ENCODE results near the gene CBS. TPM values are rescaled to one million over a fixed set of nuclear protein-coding genes. Genes with fewer than 3 reads are reported as not detected.
"Not testable (repeated sequence)": the region's sequence is repeated elsewhere in the genome, so short reads cannot be mapped to it uniquely, and the experiment has no call there.

CBS gene
- 68.3 TPM for total RNA-seq

- DNase-seq, result not testable (repeated sequence)
These were observed at the start of gene CBS for GRCh38 chr21:43075170-43076022. Gene CBS, minus strand, starts transcription at chr21:43075835. Its CDS starts 3,642 bp downstream, at chr21:43072193.

- not testable (repeated sequence) for DNase-seq
These were observed 40.3 kb upstream of the CBS start for GRCh38 chr21:43115956-43116355.

DNA sequence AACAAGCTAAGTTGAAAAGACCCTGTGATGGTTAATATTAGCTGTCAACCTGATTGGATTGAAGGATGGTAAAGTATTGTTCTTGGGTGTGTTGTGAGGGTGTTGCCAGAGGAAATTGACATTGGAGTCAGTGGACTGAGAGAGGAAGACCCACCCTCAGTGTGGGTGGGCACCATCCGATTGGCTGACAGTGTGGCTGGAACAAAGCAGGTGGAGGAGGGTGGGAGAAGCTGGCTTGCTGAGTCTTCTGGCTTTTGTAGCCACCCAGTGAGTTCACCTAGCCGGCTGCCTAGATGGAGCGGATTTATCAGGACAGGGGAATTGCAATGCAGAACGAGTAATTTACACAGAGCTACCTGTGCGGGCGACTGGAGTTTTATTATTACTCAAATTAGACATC, 38.8 kb upstream of the CBS start:
- DNase-seq, result not testable (repeated sequence)

DNA sequence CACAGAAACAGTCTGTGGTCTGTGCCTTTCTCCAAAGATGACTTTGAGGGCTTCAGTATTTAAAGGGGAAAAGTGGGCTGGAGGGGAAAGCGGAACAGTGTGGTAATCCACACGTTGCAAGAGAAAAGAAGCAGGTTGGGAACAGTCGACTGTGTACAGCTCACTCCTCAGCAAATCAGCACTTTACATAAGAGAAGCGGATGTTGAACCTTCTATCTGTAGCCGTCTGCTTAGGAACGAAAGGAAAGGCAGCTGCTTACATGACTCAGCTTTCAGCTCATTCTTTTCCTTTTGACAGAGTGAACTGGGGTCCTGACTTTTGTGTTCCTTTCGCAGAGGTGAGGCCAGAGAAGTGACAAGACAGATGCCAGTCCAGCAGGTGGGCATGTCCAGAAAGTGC, 33.4 kb upstream of the CBS start:
- DNase-seq, result not testable (repeated sequence)

DNA sequence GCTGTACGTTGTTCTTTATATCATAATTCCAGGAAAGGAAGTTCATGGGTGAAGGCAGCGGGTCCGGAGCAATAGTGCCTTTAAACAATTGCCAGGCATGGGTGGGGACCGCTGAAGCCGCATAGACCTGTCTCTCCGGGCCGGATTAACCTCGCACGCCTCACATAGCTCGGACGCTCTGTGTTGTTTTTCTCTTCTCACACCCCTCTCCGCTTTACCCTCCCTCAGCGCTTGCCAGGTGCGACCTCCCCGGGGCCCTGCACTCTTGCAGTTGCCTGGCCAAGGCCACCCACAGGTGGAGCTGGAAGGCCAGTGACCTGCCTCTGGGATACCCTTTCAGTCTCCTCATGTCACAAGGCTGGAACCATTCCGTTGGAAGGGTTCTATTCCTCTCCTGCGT, 32.5 kb upstream of the CBS start:
- DNase-seq, result not testable (repeated sequence)

GRCh38 chr21:43107794-43108137, 32.1 kb upstream of the CBS start:
- not testable (repeated sequence) for DNase-seq

DNA sequence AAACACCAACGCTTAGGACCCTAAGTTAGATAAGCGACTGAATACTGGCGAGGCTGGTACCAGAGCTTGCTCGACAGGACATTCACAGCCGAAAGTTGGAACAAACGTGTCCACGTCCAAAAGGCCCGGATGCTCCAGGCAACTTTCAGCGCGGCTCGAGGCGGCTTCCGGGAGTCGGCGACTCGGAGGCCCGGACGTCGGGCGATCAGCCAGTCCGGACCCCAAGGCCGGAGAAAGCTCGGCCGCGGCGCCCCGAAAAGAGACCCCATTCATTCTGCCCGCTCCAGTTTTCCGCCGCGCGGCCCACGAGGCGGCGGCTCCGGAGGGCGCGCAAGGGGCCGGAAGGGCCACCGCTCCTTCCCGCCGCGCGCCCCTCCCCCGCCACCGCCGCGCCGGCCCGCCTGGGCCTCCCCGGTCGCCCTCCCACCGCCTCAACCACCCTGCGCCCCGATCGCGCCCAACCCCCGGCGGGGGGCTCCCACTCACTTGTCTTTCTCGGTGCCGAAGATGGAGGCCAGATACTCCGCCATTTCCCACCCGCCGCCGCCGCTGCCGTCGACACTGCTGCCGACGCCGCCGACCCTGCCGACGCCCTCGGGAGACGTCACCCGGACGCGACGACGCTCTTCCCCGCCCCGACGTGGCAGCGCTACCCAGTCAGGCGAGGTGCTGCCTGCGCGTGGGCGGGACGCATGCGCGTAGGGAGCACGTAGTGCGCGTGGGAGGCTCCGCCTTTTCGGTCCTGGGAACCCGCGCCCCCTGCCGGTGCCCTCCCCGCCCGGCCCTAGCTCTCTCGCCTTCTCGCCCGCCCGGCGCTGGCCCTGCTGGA, 31.5 kb upstream of the CBS start, which contains the start of gene U2AF1:
U2AF1 (minus strand) TSS at position 606 of the 829 bp plus-strand sequence; CDS start at position 530, 76 bp downstream.
- DNase-seq, result not testable (repeated sequence)

- not testable (repeated sequence) for DNase-seq
These were observed 29.0 kb upstream of the CBS start for GRCh38 chr21:43104642-43105041.

GRCh38 chr21:43102281-43102680, 26.6 kb upstream of the CBS start:
- not testable (repeated sequence) for DNase-seq

DNA sequence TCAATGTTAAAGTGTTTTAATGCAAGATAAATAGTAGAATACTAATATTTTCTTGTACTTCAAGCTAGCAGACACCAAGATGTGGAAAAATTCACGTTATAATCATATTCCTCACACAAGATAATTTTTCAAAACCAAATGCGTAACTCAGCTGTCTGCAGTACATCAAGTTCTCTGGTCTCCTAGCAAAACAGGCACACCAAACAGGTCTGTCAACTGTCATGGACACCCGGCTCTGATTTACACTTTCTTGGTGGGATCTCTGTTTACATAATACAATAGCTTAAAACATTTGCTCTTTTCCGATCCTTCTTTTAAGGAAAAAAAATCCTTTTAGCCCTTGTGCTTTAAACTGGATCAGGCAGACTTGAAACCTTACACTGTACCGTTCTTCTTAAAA, 26.0 kb upstream of the CBS start:
- DNase-seq, result not testable (repeated sequence)

DNA sequence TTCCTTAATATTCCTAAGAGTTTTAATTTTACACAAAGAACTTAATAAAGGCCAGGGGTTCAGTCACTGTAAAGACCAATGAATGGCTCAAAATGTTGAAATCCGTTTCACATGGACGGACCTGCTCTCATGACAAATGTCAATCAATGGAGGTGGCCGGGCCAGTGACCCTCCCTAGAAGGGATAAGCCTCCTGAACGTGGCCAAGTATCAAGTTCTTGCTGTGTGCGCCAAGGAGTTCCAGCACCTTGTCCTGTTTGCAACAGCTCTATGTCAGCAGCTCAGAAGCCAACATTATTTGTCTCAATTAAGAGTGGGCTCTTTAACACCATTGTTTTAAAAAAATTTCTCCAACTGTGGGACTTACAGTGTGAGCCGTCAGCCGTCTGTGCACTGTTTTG, 25.4 kb upstream of the CBS start:
- not testable (repeated sequence) for DNase-seq

DNA sequence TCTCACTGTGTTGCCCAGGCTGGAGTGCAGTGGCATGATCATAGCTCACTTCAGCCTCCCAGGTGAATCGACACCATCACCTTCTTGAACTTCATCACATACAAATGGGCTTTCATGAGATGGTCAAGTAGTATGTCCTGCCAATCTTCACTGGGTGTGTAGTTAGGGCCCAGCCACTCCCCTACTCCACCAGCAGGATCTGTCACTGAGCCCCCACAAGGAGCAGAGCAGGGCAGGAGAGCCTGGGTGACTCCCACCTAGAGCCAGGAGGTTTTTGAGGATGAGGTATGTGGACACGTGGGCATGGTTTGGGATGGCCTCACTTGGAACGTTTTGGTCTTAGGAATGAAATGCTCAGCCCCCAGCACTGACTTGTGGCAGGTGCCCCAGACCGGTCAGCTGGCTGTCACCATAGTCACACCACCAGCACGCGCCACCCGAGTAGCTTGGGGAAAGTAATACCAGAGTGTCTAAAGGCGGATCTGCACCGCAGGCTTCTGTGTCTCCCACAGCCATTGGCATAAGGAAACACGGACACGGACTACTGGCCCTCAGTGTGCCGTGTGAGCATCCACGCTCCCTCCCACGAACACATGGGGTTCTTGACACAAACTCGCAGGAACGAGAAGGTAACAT, 16.5 kb upstream of the CBS start:
- DNase-seq, result not testable (repeated sequence)

- not testable (repeated sequence) for DNase-seq
These were observed 15.3 kb upstream of the CBS start for GRCh38 chr21:43090947-43091346.

- not testable (repeated sequence) for DNase-seq
These were observed 13.8 kb upstream of the CBS start for GRCh38 chr21:43089463-43089862.

DNA sequence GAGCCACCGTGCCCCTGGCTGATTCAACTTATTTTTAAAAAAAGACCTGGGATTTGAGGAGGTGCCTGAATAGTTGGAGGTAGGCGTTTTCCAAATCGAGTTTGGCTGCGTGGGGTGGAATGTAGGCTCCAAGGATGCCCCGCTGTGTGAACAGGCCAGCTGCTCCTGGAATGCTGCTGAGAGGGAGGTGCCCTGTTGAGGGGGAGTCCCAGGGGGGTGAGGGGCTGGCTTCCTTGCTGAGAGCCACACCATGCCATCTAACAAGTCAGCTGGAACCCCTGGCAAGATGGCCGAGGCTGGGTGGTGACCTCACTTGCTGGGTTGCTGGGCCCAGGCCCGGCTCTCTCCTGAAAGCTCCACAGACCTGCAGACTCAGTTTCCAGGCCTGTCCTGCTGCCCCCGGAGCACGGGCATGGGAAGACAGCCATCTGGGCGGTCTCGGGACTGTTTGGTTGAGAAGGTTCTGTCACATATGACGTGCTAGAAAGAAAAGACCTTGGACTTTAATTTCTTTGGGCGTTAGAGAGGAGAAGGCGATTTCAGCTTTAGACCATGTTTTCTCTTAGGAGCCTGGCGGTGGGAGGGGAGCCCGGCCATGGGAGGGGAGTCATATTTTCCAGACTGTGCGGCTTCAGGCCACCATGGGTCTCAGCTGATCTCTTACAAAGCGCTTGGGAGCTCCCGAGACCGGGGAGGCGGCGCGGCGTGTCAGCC, 7.1 kb upstream of the CBS start:
- not testable (repeated sequence) for DNase-seq

DNA sequence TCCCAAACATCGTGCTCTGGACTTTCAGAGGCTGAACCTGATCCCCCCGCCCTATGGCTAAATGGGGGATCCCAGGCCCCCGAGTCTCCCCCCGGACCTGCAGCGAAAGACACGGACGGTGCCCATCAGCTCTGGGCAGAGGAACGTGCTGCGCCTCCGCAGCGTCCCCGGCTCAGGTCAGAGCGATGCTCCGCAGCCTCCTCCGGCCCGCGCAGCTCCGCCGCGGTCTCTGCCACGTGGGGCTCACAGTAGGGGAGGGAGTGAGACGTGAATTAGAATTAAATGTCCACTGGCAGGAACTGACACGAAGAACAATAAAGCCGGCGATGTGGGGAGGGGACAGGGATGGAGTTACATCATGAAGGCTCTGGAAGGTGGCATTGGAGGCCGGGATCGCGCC, 1.0 kb upstream of the CBS start:
- DNase-seq, result not testable (repeated sequence)

DNA sequence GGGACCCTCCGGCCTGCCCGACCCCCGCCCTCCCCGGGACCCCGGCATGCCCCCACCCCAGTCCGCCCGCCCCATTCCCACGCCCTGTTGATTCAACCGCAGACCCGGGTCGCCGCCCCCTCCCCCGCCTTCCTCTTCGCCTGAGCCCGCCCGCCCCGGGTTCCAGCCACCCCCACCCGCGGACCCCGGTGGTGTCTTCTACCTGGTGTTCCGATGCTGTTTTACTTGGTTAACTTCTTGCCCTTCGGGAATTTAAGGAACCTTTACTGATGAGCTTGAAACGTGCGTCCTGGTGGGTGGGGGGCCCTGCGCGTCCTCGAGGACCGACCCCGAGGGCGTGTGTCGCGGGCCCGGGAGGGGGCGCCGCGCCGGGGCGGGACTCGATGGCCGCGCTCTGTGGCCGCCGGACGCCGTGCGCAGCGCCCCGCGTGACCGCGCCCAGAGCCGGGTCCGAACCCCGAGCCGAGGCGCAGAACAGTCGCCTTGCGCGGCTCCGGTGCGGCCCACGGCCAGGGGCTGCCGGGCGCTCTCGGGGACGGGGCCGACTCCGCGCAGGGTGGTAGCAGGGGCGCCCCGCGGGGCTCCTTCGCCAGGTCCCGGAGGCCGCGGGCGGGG, 495 bp upstream of the CBS start:
- DNase-seq, result not testable (repeated sequence)

- DNase-seq, result not testable (repeated sequence)
These were observed 1.1 kb downstream of the CBS start for GRCh38 chr21:43074401-43075169.

DNA sequence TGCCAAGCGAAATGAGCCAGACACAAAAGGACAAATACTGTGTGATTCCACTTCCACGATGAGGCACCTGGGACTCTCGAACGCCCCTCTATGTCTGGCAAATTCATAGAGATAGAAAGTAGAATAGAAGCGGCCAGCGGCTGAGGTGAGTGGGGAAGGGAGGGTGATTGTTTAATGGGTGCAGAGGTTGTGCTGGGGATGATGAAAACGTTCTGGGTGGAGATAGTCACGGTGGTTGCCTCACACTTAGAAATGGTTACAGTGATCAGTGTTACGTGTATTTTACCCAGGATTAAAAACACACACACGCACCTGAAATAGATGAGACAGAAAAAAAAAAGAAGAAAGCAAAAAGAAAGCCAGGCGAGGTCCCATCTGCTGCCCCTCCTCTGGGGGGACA, 2.9 kb downstream of the CBS start:
- not testable (repeated sequence) for DNase-seq

GRCh38 chr21:43069682-43070081, 6.0 kb downstream of the CBS start:
- not testable (repeated sequence) for DNase-seq

DNA sequence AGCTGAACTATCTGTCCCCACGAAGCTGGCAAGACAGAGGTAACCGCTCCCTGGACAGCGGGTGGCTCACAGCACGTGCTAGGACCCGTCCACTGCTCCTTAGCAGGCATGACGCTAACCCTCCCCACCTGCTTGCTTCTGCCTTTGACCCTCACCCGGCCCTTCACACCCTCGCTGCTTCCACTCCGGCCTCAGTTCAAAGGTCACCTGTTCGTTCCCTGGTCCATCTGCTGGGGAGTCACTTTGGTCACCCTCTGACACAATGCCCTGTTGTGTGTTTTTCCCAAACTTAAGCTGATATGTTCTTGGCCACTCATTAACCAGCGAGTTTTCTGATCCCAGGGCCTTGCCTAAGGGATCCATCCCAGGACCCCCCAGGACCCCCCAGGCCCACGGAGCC, 7.6 kb downstream of the CBS start:
- DNase-seq, result not testable (repeated sequence)
